Stimulated activated CD4-positive, alpha-beta T cell treated with anti-CD3 and anti-CD28 coated beads, TNF-alpha, amount 100 ng/mL, for 1 hour (primary cell): ENCODE results near the gene ZC2HC1B.

Experiments used
- DNase-seq, 3 donors: peaks; one replicate each; pipeline ENCODE4 v3.0.0-alpha.2; 2020; ENCODE audit warnings: low read depth in 3 of 3, low spot score in 1 of 3

ZC2HC1B gene

DNA sequence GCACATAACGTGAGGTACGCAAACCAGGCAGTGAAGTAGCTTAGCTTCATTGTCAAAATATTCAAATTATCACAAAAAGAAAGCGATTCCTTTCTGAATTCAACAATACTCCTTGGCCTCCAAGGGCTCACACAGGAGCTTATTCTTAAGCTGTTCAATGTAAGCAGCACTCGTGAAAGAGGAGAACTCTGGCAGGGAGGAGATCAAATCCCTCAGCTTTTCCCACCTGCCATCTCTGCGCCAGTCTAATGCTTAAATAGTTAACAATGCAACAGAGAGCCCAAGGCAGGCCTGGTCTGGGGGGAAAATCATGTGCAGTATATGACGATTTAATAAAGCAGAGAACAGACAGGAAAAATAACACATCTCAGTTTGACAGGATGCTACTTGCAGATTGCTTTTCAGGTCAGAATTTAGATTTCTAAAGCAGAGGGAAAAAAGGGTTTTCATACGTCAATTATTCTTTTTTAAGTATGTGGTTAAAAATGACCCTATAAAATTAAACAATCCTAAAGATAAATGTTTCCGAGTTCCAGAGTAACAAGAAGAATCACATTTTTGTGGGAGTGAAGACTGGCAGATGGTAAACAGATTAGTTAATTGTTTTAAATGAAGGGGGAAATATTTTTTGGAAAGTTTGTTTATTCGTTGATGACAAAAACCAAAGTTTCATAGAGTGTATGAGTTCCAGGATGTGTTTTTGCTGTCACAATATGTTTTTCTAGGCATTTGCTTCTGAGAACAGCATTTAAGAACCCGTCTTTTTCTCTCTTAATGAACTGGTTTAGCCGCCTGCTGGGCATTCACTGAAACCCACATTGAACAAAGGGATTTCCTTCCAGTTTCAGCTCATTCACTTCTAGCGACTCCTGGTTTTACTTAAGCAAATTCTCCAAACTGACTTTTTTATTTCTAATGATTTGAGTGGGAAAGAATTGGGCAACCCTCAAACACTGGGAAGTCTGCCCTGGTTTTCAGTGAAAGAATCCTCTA, 97.9 kb downstream of the ZC2HC1B start:
- no peak for DNase-seq

DNA sequence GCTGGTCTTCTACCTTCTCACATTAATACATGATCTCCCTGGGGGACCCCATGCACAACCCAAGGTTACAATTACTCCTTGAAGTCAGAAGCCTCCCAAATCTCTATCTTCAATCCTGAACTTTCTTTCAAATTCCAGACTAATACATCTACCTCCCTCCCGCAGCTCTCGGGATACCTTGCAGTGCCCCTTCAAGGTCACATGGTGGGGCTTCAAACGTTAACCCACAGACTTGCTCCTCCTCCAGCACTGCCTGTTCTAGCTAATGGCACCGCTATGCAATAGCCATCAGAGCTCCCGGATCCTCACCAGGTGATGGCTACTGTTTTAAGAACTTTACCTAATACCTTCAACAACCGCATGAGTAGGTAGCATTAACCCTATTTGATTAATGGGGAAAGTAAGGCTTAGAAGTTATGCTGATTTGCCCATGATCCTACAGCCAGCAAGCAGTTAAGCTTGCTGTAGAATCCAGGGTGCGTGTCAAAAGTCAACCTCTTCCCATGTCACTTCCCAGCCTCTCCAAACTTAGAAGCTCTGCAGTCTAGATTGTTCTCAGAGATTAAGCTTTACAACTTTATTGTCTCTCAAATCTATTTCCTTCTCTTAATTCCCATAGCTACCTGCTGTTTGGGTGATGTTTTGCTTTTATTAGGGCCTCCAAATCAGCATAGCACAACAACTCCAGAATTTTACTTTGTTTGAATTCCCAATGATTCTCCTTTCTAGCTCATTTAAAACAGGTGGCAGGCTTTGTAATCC, 99.1 kb downstream of the ZC2HC1B start:
- DNase-seq, result no peak

DNA sequence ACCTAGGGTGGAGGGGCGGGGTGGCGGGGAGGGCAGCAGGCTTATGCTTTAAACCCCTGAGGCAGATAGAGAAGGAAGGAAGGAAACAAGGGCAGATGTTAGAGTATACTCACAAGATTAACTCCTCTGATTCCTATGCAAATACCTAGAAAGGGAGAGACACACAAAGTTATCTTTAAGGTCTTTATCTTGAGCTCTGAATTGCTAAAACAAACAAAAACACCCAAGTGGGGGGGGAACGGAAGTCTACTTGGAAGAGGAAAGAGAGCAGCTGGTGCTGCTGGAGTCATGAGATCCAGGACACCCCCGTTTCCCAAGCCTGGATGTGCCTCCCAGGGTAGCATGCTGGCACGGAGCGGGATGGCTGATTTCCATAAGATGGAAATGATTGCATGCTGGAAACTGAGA, 100.4 kb downstream of the ZC2HC1B start:
- no peak for DNase-seq

DNA sequence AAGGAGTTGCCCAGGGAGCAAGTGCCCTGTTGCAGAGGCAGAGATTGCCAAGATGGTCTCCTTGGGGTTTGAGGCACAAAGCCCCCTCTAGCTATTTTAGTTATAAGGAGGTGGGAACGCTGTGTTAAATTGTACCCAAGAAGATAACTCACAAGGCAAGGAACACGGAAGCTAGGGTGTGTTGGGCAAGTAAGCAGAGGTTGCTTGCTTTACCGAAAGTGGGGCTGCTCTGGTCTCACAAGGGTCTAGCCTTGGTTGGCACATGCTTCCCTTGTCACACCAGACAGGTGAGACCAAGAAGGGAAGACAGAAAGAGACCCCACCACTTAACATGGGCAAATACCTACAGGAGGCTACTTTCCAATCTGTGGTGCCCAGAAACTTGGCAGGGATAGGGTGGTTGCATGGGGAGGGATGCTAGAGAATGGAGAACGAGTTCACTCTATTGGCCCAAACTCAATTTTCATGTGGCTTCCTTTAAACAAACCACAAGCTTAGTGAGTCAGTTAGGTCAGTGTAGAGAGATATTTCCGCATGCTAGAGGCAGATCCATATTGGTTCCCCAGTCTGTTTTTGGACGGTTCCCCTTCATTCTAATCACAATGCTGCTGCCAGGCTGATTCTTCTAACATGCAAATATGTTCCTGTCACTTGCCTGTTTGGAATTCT, 101.4 kb downstream of the ZC2HC1B start:
- no peak for DNase-seq

DNA sequence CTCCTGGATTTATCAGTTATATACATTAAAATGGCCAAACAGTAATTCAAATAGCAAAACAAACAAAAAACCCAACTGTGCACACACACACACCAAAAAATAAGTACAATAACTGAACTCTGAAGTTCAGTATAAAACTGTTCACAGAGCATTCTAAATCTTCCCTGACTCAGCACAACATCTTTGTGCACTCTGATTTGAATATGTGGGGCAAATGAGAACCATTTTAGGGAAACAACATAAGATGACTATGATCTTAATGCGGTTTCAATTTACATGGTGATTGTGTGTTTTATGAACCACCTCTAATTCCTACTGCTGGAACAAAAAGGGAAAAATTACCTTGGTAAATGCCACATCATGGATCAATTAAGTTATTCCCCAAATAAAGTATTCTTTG, 102.0 kb downstream of the ZC2HC1B start:
- DNase-seq, result no peak

DNA sequence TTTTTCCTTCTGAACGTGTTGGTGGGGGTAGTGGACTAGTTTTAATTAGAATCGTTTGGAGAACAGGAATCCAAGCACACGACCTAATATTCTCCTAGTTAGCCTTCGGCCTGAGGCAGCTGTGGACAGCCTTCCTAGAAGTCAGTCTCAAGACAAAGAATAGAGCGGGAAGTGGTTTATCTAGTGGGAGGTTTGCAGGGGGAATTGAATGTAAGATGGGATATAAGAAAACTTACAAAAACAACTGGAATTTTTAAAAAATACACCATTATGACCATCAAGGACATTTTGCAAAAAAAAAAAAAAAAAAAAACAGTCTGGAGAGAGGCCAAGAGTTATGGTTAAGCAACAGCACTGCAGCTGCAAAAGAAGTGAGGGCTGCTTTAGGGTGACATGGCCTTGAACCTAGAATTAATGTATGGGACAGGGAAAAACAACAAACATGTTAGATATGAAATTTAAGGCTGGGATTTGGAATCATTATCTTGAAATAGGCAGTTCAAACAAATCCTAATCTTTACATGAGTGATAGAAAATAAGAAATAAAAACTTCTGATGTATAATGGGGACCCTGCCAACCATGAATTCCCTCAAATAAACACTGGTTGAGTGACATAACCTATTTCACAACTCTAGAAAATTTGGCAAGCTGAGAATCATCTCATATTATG, 103.6 kb downstream of the ZC2HC1B start:
- DNase-seq, result no peak

DNA sequence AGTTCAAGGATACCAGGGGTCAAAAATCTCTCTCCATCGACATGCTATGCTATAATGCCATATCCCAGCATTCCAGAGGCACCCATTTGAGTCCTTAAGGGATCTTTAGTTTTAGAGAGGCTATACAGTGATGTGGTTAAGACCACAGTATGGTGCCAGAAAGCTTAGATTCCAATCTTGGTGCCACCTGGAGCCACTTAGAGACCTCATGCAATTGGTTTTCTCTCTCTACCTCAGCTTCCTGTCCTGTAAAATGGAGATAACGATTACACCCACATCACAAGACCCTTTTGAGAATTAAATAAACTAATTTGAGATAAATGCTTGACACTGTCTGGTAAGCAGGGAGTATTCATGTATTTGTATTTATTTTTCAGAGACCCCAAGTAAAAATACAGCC, 104.8 kb downstream of the ZC2HC1B start:
- DNase-seq, result no peak

DNA sequence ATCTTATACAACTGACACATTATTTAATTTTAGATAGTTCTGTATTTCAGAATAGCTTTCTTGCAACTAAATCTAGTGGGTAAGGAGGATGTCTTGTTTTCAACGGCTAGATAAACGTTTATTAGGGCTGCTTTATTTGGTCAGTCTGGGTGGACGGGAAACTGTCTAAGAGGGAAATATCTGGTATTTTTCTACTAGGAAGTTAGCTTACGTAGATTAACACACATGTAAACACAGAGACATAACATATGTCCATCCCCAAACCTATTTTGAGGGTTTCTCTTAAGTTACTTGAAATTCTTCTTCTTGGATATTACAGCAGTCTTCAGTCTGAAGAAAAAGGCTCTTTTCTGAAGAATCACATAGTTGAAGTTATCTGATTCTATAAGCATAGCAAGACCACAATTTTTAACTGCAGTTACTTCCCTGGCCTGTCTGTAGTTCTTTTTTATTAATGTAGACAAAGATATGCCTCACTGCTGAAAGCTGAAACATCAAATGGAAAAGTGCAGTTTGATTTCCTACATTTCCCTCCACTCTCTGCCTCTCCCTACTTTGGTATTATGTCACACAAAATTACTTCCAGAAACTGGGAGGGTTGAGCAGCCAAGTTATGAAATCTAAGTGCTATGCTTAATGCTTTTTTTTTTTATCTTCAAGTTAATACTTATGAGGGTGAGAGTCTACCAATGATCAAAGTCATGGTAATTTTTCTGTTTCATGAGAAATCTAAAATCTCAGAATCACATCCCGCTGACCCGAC, 106.4 kb downstream of the ZC2HC1B start:
- no peak for DNase-seq

DNA sequence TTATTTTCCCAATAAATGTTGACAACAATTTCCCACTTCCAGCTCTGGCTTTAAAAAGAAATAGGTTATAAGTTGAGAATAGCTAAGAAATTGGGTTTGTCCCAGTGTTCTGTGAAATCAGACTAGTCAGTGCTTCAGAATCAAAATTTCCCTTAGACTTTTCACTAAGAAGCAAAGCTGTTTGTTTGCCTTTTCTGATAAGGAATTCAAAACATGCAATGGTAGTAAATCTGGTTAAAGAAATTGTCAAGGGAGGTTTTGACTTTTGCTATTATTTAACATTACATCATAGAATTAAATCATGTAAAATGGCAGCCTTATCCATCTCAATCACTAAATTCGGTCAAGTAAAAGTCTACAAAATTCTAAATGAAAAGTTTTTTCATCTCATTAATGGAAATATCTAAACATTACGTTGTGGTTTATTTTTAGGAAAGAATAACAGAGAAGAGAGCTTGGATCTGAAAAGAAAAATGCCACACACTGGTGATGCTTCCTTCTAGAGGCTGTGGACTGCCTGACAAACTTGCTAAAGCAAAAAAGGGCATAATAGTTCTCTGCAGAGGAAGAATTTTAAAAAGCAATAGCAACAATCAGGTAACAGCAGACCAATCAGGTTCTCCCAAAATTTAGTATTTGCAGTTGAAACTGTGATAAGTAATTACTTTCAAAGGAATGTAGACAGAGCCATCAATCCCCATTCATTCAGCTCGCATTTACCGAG, 107.4 kb downstream of the ZC2HC1B start:
- no peak for DNase-seq

DNA sequence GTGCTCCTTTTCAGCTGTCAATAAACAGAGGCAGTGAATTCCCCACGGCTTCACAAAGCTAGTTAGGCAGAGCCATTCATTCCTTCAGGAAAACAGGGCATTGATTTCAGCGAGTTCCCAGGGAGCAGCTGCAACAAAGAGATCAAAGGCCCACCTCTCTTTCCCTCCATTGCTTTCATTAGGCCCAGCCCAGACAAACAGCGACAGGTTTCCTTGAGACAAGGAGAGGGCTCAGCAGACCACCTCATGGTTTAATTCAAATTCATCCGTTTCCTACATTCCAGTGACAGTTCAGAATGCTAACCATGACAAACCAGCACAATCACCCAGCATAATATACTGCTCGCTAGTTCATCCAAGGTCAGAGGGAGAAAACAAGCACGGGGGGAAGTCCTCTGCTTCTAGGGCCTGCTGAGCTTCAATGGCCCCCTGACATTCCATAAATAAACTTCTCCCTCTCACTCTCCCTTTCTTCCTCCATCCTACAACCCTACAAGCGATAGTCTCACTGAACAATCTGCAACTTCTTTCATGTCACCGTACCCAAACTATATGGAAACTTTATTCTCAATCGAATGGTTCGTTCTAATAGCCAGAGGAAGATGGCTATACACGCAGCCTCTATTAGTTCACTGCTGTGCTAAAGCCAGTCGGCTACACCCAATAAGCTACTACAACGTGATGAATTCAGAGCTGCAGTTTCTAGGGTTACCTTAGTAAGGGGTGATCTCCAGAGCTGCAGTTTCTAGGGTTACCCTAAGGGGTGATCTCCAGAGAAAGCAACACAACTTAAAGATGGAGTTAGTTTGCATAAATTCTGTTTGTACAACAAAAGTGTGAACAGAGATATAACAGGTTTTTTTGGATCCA, 109.1 kb downstream of the ZC2HC1B start:
- DNase-seq, result no peak

DNA sequence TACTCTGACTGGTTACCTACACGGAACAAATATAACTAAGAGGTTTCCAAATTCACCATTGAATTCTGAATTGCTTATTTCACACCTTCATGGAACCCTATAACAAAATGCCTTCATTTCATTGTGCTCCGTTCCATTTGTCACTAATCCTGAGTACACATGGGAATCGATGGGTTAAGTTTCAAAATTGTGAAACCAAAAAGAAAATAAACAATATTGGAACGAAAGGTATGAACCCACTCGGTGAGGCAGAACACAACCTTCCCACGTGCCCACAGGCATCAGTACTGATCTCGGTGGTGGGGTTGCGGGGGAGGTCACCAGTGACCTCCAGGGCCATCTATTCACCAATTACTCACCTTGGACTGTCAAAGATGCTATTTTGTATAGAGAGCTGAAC, 109.8 kb downstream of the ZC2HC1B start:
- DNase-seq, result no peak

DNA sequence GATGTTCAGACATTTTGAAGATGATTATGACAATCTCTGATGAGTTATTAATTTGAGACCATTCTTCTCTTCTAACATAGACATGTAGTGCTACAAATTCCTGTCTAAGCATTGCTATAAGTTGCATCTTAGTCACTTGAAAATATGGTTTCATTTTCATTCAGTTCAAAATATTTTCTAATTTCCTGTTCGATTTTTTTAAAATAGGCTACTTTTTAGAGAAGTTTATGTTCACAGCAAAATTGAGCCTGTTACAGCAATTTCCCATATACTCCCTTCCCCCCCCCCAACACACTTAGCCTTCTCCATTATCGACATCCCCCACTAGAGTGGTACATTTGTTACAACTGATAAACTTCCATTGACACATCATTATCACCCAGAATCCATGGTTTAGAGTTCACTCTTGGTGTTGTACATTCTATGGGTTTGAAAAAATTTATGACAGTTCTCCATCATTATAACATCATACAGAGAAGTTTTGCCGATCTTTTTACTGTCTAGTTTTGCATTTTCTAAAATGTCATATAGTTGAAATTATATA, 112.6 kb downstream of the ZC2HC1B start:
- no peak for DNase-seq

DNA sequence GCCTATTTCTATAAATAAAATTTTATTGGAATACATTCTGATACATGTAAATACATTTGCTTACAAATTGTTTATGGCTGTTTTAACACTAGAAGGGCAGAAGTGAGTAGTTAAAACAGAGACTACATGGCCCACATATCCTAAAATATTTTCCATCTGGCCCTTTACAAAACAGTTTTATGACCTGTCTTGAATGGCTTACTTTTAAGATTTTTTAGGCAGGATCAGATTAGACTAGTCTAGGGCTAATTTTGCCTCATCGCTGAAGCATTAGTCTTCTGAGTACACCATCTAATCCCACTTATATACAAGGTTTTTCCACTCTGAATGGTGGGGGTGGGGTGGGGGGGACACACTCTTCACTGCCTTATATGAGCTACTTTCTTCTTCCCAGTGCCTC, 116.6 kb downstream of the ZC2HC1B start:
- no peak for DNase-seq

DNA sequence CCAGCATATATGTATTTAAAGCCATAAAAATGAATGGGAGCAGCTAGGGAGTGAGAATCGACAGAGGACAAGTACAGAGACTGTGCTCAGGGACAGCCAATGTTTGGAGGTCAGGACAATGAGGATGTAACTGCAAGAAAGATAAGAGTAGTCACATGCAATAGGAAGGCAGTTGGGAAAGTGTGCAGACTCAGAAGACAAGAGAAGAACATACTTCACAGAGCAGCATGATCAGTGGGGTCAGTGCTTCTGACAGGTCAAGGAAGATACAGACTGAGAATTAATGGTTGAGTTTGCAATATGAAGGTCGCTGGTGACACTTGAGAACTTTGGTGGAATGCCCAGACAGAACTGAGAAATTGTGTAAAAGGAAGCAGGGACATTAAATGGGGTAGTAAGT, 118.7 kb downstream of the ZC2HC1B start:
- no peak for DNase-seq

DNA sequence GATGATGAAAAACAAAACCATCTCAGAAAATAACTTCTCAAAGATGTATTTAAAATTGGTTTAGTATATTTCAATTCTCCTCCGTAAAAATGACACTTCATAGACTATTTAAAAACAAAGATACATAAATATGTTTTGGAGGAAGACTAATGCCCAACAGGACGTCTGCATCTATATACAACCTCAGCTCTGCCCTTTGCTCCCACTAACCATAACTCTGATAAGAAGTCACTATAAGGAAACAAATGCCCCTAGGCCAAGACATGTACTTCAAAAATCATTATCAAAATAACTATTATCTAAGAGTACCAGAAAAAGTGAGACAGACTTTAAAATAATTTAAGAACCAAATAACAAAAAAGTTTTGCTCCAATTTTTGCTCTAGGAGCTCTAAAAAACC, 120.4 kb downstream of the ZC2HC1B start:
- DNase-seq, result no peak

DNA sequence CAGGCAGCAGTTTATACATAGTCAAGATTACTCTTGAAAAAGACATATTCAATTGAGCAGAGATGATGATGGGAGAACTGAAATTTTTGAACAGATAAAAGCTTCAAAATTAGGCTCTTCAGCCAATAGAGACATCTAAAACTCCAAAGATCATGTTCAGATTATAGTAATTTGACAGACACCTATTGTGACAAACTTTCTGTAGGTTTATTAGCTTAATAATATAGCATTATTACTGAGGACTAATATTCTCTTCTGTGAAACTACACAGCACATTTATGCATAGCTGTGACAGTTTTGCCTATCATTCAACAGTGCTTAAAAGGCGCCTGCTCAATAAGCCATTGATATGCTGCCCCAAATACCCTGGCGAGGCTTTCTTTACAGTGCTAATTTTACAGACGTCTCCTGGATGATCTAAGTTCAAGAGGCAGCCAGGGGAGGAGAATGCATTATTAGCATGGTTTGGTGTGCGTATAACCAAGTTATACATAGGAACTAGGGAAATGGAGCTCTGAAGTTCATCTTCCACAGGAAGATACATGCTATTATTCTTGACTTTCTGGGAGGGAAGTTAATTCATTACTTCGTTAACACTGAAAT, 122.3 kb downstream of the ZC2HC1B start:
- no peak for DNase-seq
